ENCODE results near the gene TMEM132C.
"Not testable (repeated sequence)": the region's sequence is repeated elsewhere in the genome, so short reads cannot be mapped to it uniquely, and the experiment has no call there.

Gene TMEM132C

GRCh38 chr12:128267131-128267622 is at the start of gene TMEM132C:
TMEM132C (plus strand) TSS chr12:128267170; CDS start chr12:128267403, 233 bp downstream.
- in situ Hi-C loops (cut with MboI; ENCODE audit: low sequenced_read_pairs), result no loop called here

GRCh38 chr12:128224226-128224625 is 42.7 kb upstream of the TMEM132C start:
- in situ Hi-C loops (cut with MboI; ENCODE audit: low sequenced_read_pairs), result no loop called here

- in situ Hi-C loops (cut with MboI; ENCODE audit: low sequenced_read_pairs), result no loop called here
Measured at GRCh38 chr12:128228581-128228980, 38.4 kb upstream of the TMEM132C start.

GRCh38 chr12:128235635-128236417 is 31.1 kb upstream of the TMEM132C start:
- in situ Hi-C loops (cut with MboI; ENCODE audit: low sequenced_read_pairs), result no loop called here

GRCh38 chr12:128236525-128236924 is 30.4 kb upstream of the TMEM132C start:
- in situ Hi-C loops (cut with MboI; ENCODE audit: low sequenced_read_pairs), result no loop called here

GRCh38 chr12:128240745-128241144 is 26.2 kb upstream of the TMEM132C start:
- in situ Hi-C loops (cut with MboI; ENCODE audit: low sequenced_read_pairs), result no loop called here

- in situ Hi-C loops (cut with MboI; ENCODE audit: low sequenced_read_pairs), result no loop called here
Measured at GRCh38 chr12:128245121-128245520, 21.8 kb upstream of the TMEM132C start.

- in situ Hi-C loops (cut with MboI; ENCODE audit: low sequenced_read_pairs), result no loop called here
Measured at GRCh38 chr12:128245905-128246304, 21.1 kb upstream of the TMEM132C start.

- in situ Hi-C loops (cut with MboI; ENCODE audit: low sequenced_read_pairs), result no loop called here
Measured at GRCh38 chr12:128250096-128250495, 16.9 kb upstream of the TMEM132C start.

GRCh38 chr12:128253829-128254228 is 13.1 kb upstream of the TMEM132C start:
- in situ Hi-C loops (cut with MboI; ENCODE audit: low sequenced_read_pairs), result not testable (repeated sequence)

GRCh38 chr12:128258866-128259555 is 8.0 kb upstream of the TMEM132C start:
- in situ Hi-C loops (cut with MboI; ENCODE audit: low sequenced_read_pairs), result no loop called here

GRCh38 chr12:128259556-128260070 is 7.4 kb upstream of the TMEM132C start:
- in situ Hi-C loops (cut with MboI; ENCODE audit: low sequenced_read_pairs), result no loop called here

- in situ Hi-C loops (cut with MboI; ENCODE audit: low sequenced_read_pairs), result no loop called here
Measured at GRCh38 chr12:128261757-128262156, 5.2 kb upstream of the TMEM132C start.

- in situ Hi-C loops (cut with MboI; ENCODE audit: low sequenced_read_pairs), result no loop called here
Measured at GRCh38 chr12:128265566-128265965, 1.4 kb upstream of the TMEM132C start.

GRCh38 chr12:128266086-128266485 is 884 bp upstream of the TMEM132C start:
- in situ Hi-C loops (cut with MboI; ENCODE audit: low sequenced_read_pairs), result no loop called here

- in situ Hi-C loops (cut with MboI; ENCODE audit: low sequenced_read_pairs), result no loop called here
Measured at GRCh38 chr12:128266541-128267130, 334 bp upstream of the TMEM132C start.

GRCh38 chr12:128267651-128268378 is 845 bp downstream of the TMEM132C start:
- in situ Hi-C loops (cut with MboI; ENCODE audit: low sequenced_read_pairs), result no loop called here

- in situ Hi-C loops (cut with MboI; ENCODE audit: low sequenced_read_pairs), result no loop called here
Measured at GRCh38 chr12:128268379-128268995, 1.5 kb downstream of the TMEM132C start.

GRCh38 chr12:128269181-128269591 is 2.2 kb downstream of the TMEM132C start:
- in situ Hi-C loops (cut with MboI; ENCODE audit: low sequenced_read_pairs), result no loop called here

GRCh38 chr12:128276471-128276870 is 9.5 kb downstream of the TMEM132C start:
- in situ Hi-C loops (cut with MboI; ENCODE audit: low sequenced_read_pairs), result no loop called here
